Measurements from ENCODE around the gene MLLT10.

Gene MLLT10

DNA sequence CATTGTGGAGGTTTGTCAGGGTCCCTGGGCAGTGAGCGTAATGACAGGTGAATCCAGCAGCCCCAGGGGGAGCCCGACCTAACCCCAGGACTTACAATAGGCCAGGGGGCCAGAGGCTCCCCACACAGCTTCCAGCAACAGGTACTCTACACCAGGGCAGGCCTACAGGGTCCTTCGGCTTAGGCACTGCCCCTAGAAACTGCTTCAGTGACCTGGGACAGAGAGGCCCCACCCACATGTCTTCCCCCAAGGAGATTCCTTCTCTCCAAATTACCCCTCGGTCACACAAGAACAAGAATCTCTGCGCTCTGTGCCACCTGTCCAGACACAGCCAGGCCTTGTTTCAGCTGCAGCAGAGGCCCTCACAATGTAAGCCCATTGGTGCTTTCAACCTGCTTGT is 32.9 kb upstream of the MLLT10 start:
- in situ Hi-C loops (cut with MboI; ENCODE audit: low sequenced_read_pairs), result no loop called here

DNA sequence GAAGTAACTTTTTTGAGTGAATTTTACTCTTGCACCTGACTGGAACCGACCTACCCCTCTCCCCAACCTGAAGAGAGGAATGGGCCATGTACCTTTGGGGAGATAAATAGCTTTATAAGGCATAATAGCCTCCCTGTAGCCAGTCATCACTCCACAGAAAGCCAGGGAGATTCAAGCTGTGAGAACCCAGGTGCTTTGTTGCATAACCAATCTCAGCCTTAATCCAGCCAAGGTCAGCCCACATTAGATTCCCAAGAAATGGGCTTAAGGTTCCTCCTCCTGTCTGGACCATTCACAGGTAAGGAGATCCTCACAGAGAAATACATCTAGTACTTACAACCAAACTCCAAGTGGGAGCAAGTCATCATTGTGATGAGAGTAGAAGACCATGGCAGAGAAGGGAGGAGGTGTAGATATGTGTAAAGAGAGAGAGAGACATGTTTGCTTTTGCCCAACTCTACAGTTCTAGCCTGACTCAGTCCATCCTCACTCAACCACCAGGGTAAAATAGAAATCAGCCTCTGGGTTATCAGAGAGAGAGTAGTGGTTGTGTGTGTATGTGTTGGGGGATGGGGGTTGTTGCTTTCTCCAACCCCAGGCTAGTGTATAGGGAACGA is 32.2 kb upstream of the MLLT10 start:
- in situ Hi-C loops (cut with MboI; ENCODE audit: low sequenced_read_pairs), result no loop called here

DNA sequence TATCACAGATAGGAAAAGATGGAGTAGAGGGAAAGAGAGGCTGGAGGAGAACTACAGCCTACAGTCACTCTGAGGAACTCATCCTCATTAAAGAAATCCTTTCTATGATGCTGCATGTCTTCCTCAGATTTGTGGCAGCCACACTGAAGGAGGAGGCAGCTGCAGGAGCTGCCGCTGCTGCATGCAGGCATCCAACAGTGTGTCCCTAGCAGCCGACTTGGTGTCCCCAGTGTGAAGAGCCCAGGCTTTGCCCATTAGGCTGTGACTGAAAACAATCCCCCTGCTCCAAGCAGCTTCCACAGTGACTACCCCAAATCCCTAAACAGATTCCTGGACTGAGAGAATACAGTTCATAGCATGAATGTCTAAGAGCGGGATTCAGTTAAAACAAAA is 31.7 kb upstream of the MLLT10 start:
- in situ Hi-C loops (cut with MboI; ENCODE audit: low sequenced_read_pairs), result no loop called here

DNA sequence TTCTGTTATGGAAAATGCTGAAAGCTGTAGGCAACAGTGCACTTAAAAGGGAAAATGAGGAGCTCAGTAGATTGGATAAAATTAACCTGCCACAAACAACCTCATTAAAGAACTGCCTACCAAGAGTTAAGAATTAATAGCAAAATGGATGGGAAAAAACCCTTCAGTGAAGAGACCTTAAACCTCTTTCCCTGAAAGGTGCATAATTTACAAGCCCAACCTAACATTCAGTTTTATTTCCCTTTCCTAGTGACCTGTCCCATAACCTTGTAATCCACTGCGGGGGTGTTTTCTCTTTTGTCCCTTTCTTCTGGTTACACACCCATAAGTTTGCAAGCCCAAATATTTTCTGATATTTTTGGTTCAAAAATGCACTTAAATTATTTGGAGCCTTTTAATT is 30.5 kb upstream of the MLLT10 start:
- in situ Hi-C loops (cut with MboI; ENCODE audit: low sequenced_read_pairs), result no loop called here

DNA sequence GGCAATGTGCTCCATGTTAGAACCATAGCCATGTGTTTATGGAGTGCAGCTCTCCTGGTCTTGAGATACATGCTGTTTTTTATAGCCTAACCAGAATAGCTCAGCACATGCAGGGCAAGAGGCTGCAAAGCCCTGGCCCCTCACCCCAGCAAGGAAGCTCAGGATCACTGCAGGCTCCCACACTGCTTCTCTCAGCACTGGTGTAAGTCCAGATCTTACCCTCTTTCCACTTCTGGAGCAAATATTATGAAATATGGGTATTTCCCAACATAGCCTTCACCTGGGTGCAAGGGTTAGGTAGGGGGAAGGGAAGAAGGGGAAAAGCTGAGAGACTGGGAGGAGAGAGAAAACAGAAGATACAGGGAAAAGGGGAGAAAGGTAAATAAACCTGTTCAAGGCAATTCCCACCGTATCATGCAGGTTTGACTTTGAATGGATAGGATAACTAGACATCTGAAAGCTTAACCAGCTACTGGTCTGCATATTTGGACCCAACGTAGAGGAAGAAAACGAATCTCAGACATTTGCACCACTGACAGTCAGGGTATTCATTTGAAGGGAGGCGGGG is 28.2 kb upstream of the MLLT10 start:
- in situ Hi-C loops (cut with MboI; ENCODE audit: low sequenced_read_pairs), result no loop called here

DNA sequence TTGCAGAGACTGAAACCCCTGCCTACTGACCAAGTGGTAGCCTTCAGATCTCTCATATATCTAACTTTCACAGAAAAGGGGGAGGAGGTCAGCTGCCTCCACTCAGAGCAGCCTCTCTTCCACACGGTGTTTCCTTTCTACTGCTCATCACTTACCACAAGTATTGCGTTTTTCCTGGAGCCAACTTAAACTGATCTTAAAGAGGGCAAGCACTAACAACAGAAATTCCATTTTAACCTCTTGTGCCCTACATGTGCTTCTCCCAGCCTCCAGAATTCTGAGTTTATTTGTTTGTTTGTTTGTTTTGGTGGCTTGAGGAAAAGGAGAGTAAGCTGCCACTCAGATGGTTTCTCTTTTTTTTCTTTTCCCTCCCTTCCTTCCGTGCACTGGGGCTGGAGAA is 27.7 kb upstream of the MLLT10 start:
- in situ Hi-C loops (cut with MboI; ENCODE audit: low sequenced_read_pairs), result no loop called here

DNA sequence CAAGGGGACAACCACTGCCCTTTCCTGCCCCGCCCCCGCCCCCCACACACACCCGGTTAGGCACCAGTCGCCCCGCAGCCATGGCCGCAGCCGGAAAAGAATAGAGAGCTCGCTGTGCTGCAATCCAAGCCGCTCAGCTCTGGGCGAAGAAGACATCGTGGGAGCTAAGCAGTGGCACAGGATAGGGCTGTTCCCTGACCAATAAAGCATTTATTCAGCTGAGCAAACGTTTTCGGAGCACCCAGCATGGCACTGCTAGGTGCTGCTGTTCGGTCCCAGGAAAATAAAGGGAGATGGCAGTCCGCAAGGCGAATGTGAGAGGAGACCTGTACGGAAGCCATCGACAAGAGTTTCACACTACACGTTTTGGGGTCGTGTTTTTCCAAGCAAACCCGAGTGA is 26.9 kb upstream of the MLLT10 start:
- in situ Hi-C loops (cut with MboI; ENCODE audit: low sequenced_read_pairs), result no loop called here

DNA sequence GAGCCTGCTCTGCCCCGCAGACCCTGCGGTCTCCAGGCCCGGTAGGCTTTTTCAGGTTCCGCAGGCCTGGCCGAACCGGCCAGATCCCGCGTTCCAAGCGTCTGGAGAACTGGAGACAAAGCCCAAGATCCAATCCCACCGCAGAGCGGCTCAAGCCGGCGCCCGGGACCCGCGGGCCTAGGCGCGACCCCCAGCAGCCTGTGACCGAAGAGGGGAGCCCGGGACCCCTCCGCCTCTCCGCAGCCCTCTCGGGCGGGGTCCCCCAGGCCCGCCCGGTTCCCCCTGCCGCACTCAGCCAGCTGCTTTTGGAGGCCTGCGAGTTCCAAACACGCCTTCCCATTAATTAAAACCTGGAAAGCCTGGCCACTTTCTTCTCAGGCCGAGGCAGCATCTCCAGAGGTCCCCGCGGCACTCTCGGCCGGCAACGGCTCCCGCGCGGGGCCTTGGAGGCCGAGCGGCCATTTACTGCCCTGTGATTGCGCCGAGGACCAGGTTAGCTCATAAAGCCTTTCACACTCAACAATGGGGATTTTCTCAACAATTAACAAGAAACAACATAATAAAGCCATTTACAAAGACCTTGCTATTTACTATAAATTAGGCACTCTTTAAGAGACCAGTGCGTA is 25.2 kb upstream of the MLLT10 start:
- in situ Hi-C loops (cut with MboI; ENCODE audit: low sequenced_read_pairs), result no loop called here

DNA sequence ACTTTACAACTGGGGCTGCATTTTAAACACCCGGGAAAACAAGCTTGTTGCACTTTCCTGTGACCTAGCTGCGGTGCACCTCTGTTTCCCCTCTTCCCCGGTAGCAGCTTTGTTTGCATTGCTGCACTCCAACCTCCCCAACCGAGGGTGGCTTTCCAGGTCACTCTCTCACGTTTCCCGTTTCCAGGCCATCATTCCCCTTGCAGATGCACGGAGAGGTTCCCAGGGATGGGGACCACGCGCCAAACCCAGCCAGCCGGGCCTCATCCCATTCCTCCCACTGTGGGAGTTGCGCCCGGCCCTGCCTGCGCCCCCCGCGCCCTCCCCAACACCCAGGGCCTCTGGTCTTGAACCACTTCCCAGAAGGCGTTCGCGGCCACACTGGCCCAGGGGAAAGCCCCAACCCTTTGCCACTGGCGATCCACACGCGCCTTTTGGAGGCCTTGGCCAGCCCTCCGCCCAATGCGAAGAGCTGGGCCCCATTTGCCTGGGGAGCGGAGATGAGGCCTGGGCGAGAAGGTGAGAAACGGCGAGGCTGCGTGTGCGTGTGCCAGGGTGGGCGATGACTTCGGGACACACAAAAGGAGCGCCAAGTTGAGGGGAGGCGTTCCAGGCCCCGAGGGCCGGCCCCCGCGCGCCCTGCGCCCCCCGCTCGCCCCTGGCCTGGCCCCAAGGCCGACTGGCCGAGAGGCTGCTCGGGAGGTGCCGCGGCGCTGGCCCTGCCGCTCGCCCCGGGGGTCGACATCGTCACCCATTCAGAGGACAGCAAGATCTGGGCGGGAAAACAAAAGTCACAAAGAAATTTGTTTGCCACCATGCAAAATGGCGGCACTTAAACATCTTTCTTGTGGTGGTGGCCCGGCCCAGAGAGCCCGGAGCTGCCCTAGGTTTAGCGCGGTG is 24.4 kb upstream of the MLLT10 start:
- in situ Hi-C loops (cut with MboI; ENCODE audit: low sequenced_read_pairs), result no loop called here

DNA sequence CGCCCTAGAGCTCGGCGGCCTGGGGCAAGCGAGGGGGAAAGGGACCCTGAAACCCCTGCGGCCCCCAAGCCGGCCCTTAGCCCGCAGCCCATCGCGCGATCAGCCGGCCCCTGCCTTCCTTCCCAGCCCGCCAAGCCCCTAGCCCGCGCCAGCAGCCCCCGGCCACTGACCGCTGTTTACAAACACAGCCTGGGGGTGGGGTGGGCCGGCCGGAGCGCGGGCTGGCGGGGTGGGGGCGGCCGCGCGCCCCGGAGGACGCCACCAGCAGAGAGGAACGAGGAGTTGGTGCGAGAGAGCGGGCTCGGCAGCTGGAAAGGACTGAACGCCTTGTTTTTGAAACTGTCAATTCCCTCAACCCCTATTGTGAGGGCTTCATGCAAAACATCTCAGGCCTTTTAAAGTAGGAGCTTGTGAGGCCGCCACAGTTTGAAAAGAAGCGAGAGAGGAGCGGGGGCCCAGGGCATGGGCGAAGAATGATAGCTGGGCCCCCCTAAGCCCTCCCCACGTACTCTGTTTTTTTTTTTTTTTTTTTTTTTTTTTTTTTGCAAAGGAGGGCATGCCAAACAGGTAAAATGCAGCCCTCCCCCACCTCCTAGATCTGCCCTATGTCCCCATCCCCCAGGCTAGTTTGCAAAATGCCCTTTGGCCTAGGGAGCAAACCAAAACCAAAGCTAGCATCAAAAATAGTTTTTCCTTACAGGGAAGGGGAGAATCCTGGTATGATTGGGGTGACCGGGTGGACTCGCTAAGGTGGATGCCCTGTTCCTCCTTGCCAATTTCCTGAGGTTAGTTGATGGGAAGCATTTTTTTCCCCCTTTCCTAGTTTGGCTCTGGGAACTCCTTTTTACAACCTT is 23.6 kb upstream of the MLLT10 start:
- in situ Hi-C loops (cut with MboI; ENCODE audit: low sequenced_read_pairs), result no loop called here

DNA sequence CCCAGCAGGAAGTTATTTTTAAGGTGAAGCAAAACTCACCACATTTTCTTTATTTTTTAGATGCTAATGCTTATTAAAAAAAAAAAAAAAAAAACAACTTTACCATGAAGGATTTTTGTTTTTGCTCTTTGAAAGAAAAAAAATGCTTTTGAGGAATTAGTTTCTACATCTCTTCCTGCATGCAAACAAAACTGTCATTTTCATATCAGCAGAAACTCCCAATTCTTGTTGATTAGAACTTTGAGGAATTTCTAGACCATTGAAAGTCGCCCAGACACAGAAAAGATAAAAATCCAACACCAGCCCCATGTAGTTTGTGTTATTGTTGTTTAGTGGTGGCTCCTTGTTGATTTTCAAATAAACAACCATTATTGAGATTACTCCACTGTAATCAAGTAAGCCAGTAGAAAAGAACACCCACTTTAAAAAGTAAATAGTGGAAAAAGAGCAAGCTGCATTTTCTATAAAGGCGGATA is 22.9 kb upstream of the MLLT10 start:
- in situ Hi-C loops (cut with MboI; ENCODE audit: low sequenced_read_pairs), result no loop called here

DNA sequence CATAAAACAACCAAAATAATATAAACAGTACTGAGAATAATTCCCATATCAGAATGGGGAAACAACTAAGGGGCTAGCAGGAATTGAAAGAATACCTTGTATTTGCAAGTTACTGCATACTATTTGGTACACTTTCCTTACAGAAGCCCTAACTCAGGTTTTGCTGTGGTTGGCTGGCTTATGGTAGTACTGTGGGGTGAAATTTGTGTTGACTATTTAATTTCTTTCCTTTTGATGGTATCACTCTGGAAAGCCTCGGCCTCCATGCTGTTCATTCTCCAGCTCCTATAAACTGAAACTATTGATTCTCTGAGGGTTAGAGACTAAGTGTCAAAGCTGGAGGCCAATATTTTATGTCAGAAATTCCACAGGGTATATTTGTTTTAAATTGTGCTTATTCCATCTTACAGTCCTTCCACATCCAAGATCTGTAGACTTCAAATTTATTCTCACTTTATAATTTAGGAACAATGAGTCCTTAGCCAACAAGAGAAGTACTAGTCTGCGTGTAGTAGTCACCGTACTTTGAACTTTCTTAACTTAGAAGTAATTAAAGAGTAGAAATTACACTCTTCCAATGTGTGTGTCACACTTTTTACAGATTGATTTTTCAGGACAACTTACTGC is 22.0 kb upstream of the MLLT10 start:
- in situ Hi-C loops (cut with MboI; ENCODE audit: low sequenced_read_pairs), result no loop called here

DNA sequence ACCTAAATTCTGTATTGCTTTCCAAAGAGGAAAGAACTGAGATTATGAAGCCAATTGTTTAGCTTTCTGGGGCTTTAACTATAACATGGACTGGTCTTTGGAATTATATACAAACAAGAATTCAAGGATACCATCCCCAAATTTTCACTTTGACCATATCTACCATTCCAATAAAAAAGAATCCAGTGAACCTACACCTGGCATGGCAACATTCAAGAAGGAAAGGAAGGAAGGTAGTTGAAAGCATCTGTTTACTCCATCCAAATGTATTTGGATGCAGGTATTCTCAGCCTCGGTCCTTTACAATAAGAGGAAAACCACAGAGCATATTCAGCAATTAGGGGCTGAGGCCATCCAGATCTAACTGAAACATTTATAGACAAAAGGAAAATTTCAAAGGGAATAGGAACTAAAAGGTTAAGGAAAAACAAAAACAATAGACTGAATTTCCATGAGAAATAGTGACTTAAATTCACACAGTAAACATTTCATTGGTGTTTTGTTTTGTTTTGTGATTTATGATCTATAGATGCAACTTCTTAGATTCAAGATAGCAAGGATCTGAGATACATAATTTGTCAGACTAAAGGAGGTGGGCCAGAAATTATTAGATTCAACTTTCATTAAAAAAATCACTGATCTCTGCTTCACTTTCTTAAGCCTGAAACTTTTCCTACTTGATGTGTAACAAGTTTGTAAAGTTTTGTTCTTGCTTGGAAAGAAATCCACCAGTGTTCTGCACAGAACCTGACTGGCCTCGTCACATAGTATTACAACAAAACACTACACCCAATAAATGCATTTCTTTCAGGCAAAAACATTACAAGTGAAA is 21.2 kb upstream of the MLLT10 start:
- in situ Hi-C loops (cut with MboI; ENCODE audit: low sequenced_read_pairs), result no loop called here

DNA sequence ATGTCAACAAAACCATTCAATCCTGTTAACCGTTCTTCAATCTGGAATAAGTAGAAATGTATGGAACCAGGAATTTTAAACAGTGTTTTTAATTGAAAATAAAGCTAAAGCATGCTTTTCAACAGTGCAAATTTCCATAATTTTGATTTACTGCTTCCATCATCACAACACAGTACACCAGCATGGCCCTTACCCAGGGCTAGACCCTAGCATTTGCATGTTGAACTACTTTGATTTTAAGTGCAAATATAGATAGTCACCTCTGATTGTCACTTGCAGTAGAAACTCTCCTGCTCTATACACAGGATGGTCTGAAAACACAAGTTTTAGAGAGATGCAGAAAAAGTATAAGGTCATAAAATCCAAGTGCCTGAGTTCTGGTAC is 20.6 kb upstream of the MLLT10 start:
- in situ Hi-C loops (cut with MboI; ENCODE audit: low sequenced_read_pairs), result no loop called here

DNA sequence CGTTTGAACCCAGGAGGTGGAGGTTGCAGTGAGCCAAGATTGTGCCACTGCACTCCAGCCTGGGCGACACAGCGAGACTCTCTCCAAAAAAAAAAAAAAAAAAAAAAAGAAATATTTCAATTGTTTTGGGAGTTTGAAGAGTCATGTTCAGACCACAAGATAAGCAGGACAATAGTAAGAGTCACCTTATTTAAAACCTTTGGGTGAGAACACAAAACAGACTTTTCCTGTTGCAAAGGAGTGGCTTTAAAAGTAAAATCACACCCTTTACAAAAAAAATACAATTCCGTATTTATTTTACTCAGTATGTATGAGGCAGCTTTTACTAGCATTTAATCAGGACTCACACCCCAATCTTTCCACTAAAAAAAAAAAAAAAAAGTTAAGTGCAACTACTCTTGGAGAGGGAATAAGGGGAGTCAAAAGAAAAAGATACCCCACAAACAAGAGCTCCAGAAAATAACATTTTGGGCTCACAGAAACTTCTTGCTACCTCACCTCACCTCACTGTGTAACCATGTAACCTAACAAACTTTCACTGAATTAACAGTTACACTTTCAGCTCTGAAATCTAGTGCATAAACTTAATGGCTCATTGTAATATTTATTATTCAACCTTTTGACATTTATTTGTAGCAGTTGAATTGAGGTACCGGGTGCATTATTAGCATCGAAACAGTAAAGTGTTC is 19.8 kb upstream of the MLLT10 start:
- in situ Hi-C loops (cut with MboI; ENCODE audit: low sequenced_read_pairs), result no loop called here

DNA sequence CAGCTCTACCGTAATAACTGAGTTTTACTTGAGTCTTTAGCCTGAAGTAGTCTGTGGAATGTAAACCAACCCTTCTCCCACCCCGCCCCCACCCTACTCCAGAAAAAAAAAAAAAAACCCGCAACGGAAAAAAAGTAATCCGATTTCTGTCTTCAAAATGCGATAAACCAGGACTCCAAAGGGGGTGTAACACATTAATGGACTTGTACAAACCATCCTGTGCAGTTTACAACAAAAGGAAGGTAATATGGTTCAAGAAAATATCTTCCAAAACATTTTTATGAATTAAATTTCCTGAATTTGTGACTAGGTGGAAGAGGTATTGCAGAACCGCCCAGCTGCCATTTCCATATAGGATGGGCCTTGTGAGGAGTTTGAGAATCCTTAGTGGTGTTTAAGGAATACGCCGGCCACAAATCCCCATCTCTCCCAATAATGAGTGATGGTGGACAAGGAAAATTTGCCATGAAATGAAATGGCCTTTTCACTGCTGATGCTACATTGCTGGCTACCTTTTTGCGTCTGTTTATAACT is 19.1 kb upstream of the MLLT10 start:
- in situ Hi-C loops (cut with MboI; ENCODE audit: low sequenced_read_pairs), result no loop called here

DNA sequence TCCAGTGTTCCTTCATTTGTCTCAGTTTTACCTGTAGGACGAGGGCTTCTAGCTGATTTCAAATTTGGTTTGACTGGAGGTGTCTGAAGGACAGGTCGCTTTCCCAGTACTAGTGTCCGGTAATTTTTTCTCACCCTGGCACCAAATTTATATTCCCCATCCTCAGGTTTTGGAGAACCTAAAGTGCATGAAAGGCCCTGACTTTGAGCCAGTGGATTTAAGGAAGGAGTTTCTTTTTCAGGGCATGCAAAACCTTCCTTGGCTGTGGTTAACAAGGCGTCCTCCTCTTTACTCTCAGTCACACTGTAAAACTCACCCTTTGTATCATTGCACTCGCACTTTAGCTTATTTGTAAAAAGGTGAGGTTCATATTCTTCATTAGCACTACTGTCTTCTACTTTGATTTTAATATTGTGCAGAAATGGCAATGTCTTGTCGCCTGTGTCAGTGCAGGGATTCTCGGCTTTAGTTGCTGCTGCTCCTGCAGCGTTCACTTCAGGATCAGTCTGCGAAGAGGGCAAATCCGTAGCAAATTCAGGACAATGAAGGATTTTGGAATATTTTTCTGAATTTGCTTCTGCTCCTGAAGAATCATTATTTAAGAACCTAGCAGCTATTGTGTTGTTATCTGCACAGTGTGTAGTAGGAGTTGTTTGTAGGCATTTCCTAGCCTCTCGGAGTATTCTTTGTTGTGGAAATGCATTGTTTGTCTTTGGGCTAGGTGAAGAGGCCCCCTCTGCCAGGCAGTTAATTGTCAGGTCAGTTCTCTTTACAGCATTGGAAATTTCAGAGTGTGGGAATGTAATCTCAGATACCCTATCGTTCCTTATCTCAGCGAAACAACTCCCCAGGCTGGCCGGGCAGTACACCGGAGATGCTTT is 18.4 kb upstream of the MLLT10 start:
- in situ Hi-C loops (cut with MboI; ENCODE audit: low sequenced_read_pairs), result no loop called here

Data from HL-60/S4 treated with phorbol 12-myristate 13-acetate at 8.2 ng/mL for 4 days and 3 days (cell line).